ENCODE measurements around the gene ATP2B3. TPM values are rescaled to one million over a fixed set of nuclear protein-coding genes. Genes with fewer than 3 reads are reported as not detected.
A peak's percentile ranks its signal among the peaks of the same experiment; 100 is the strongest.

ATP2B3 gene
- total and polyA plus RNA-seq, 9 of the 15 experiments (the other 6 are each of a cell fraction or from before 2014, with no cell fraction given), result 0.04 TPM; not detected in 8

DNA sequence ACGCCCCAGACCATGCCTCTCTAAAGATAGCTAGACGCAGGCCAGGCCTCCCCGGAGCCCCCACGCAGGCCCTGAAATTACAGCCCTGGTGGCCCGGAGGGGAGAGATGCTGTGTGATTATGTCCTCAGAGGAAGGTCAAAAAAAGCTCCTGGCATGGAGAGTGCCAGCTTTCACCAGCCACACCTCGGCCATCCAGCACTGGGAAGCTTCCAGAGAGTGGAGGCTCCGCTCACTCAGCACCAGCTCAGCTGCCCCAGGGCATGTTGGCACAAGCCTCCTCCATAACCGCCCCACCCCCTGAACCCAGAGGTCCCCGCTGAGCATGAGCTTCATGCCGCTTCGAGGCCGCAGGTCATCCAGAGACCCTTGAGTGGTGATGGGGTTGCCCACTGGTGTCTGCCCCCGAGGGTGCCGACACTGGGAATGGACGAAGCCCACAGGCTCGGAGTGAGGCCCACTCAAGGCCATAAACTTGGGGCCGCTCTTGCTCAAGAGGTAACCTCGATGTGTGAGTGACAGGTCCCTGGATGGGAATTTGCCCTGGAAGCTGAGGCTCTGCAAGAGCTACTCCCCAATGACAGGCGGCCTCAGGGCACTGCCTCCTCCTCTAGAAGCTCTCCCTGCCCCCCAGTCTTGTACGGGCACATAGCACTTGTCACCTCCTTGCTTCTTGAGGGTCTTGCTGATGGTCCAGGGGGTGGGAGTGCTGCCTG lies 27.1 kb upstream of the ATP2B3 start:
- peaks cover 0 to 29% of the 10 kb centered on the region in 2 experiments; a peak in 3 of 5 replicates for H3K27me3 ChIP-seq (ENCODE audit: control insufficient read depth in 2 of 2, insufficient read depth in 2 of 2, low read length in 2 of 2)
- 17% methylated on average over 14 of the region's 20 CpGs for WGBS (ENCODE audit: insufficient coverage, low coverage, missing lambda C conversion rate)

More for the DNA sequence above, 27.1 kb upstream of the ATP2B3 start:
- Histone ChIP-seq H3K9me3 (replicated peaks; ENCODE audit: control insufficient read depth, insufficient read depth, low read depth, low read length) (no peaks in the 10 kb centered on the region), H3K4me3 (no peak overlapping the region), H3K36me3 (ENCODE audit: control insufficient read depth, insufficient read depth, low read length) (no peaks in the 10 kb centered on the region), H3K4me1 (replicated peaks in 1 of 2; ENCODE audit: control insufficient read depth in 2 of 2, insufficient read depth in 2 of 2, low read length in 2 of 2) (peaks cover 0 to 42% of the 10 kb centered on the region in 2 experiments; a peak in 2 of 5 replicates), H3K27ac (ENCODE audit: extremely low read depth, low read depth, low read length) (no peak overlapping the region), H3K9me1 (ENCODE audit: control insufficient read depth, insufficient read depth, low read length) (no peaks in the 10 kb centered on the region), H3K4me2 (ENCODE audit: insufficient read depth, low read length) (no peak overlapping the region), H3K9ac (ENCODE audit: insufficient read depth in 1 of 2, low read depth in 2 of 2, low read length in 2 of 2) (0 out of 4 replicates have a peak overlapping the region, but pooled peaks of 1 of the 2 experiments have one; percentile 9), H4K20me1 (replicated peaks; ENCODE audit: control insufficient read depth, insufficient read depth, low read length) (no peaks in the 10 kb centered on the region), H2AFZ (ENCODE audit: low read depth, low read length) (no peak overlapping the region), H3K79me2 (ENCODE audit: control insufficient read depth, insufficient read depth, low read length) (no peaks in the 10 kb centered on the region)
- DNase-seq (ENCODE audit: extremely low read depth in 1 of 4, low spot score in 3 of 4) (no peak), FAIRE-seq (no peak), ATAC-seq (no peak)
- BruUV-seq (replicated peaks), result no TSS peak
- ChIA-PET CTCF (ENCODE audit: low intra/inter-chr PET ratio) (no interaction called here), POLR2A (interaction anchor here (0.5 to 0.8 kb wide), 3 partner anchors 13 to 149 kb away, joined by 3 to 4 read pairs (median 3); no protein-coding TSS in a partner anchor)
- intact Hi-C loops (cut with micrococcal nuclease) (no loop called here), in situ Hi-C loops (cut with MboI) (no loop called here)
- TF ChIP-seq SMAD3 (CRISPR knock-in tag; conservative IDR thresholded peaks at IDR 0.05) (no peak), DDX20 (tag; IDR thresholded peaks at IDR 0.05; ENCODE audit: low read depth) (no peak), GABPA (tag; conservative IDR thresholded peaks at IDR 0.05; ENCODE audit: low read depth) (no peak)
- TF ChIP-seq, protein P1, sequence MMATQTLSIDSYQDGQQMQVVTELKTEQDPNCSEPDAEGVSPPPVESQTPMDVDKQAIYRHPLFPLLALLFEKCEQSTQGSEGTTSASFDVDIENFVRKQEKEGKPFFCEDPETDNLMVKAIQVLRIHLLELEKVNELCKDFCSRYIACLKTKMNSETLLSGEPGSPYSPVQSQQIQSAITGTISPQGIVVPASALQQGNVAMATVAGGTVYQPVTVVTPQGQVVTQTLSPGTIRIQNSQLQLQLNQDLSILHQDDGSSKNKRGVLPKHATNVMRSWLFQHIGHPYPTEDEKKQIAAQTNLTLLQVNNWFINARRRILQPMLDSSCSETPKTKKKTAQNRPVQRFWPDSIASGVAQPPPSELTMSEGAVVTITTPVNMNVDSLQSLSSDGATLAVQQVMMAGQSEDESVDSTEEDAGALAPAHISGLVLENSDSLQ (IDR thresholded peaks at IDR 0.05), result peak; percentile 50; the same call in 1 of the 2 replicates

Measured in K562 (cell line).